ENCODE results near the gene SLC25A17. TPM values are rescaled to one million over a fixed set of nuclear protein-coding genes. Genes with fewer than 3 reads are reported as not detected.
"Not testable (repeated sequence)": the region's sequence is repeated elsewhere in the genome, so short reads cannot be mapped to it uniquely, and the experiment has no call there.

Gene SLC25A17
- total and polyA plus RNA-seq, 2 experiments from 2014 or later, result 12.7 to 18.1 TPM

DNA sequence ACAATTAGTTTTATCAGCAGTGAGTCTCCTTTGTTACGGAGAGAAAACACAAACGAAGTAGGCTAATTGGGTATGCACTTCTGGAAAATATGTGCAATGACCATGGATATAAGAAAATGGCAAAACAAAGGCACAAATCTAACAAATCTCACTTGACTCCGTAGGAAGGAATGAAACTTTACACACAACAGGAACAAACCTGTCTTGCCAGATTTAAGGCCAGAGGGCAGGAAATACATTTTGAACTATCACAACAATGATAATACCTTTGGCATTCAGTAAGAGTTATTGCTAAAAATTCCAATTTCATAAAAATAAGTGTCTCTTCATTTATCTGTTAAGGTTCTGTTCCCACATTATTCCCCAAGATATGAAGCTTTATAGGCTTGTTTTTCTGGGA is 36.6 kb downstream of the SLC25A17 start:
- peaks cover 9% of the 10 kb centered on the region for H3K27me3 ChIP-seq
- H3K4me3 ChIP-seq, result no peak overlapping the region
- TF ChIP-seq, protein P1, sequence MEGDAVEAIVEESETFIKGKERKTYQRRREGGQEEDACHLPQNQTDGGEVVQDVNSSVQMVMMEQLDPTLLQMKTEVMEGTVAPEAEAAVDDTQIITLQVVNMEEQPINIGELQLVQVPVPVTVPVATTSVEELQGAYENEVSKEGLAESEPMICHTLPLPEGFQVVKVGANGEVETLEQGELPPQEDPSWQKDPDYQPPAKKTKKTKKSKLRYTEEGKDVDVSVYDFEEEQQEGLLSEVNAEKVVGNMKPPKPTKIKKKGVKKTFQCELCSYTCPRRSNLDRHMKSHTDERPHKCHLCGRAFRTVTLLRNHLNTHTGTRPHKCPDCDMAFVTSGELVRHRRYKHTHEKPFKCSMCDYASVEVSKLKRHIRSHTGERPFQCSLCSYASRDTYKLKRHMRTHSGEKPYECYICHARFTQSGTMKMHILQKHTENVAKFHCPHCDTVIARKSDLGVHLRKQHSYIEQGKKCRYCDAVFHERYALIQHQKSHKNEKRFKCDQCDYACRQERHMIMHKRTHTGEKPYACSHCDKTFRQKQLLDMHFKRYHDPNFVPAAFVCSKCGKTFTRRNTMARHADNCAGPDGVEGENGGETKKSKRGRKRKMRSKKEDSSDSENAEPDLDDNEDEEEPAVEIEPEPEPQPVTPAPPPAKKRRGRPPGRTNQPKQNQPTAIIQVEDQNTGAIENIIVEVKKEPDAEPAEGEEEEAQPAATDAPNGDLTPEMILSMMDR (IDR thresholded peaks at IDR 0.05; ENCODE audit: low read depth, low read length), result no peak

DNA sequence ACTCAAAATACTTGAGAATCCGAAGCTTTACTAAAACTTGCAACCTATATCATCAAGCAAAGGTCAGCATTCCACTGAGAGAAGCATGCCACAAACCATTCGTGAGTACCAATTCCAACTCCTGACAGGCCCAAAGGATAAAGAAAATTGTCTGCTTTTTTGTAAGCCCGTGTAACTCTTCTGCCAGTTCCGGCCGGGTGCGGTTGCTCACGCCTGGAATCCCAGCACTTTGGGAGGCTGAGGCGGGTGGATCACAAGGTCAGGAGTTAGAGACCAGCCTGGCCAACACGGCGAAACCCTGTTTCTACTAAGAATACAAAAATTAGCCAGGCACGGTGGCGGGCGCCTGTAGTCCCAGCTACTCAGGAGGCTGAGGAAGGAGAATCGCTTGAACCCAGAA is 37.4 kb downstream of the SLC25A17 start:
- not testable (repeated sequence) for H3K27ac ChIP-seq; H3K36me3 ChIP-seq; DNase-seq (ENCODE audit: low read depth in 1 of 2, low spot score in 1 of 2)

More for the DNA sequence above, 36.6 kb downstream of the SLC25A17 start:
- no peaks in the 10 kb centered on the region for H3K4me1 ChIP-seq (ENCODE audit: low read depth)
- DNase-seq (ENCODE audit: low read depth in 1 of 2, low spot score in 1 of 2), result no peak
- no peak overlapping the region for H3K27ac ChIP-seq
- H3K36me3 ChIP-seq, result no peaks in the 10 kb centered on the region
- H3K9me3 ChIP-seq (ENCODE audit: low read depth), result no peaks in the 10 kb centered on the region

GRCh38 chr22:40769761-40770160 is 49.4 kb downstream of the SLC25A17 start:
- no peak overlapping the region for H3K4me3 ChIP-seq
- H3K36me3 ChIP-seq, result peaks cover 31% of the 10 kb centered on the region
- H3K27ac ChIP-seq, result no peak overlapping the region
- H3K9me3 ChIP-seq (ENCODE audit: low read depth), result no peaks in the 10 kb centered on the region
- TF ChIP-seq, protein P1 (IDR thresholded peaks at IDR 0.05; ENCODE audit: low read depth, low read length), result no peak
- no peaks in the 10 kb centered on the region for H3K27me3 ChIP-seq
- no peaks in the 10 kb centered on the region for H3K4me1 ChIP-seq (ENCODE audit: low read depth)
- DNase-seq (ENCODE audit: low read depth in 1 of 2, low spot score in 1 of 2), result no peak

More for the DNA sequence above, 37.4 kb downstream of the SLC25A17 start:
- not testable (repeated sequence) for H3K4me1 ChIP-seq (ENCODE audit: low read depth); H3K9me3 ChIP-seq (ENCODE audit: low read depth); H3K4me3 ChIP-seq
- H3K27me3 ChIP-seq, result peaks cover 15% of the 10 kb centered on the region

DNA sequence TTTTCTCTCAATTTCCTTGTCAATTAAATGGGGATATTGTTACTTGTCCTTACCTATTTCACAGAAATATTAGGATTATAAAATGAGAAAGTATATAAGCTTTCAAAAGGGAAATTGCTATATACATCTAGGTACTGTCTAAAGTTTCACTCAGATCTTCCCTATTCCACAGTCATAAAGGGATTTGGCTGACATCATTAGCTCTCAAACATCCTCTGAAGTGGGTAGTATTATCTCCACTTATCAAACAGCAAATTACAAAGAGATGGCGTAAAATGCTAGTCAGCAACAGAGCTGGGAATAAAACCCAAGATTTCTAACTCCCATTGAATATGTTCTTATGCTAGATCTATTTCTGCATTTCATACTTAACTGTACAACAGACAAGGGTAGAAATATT is 50.9 kb downstream of the SLC25A17 start:
- TF ChIP-seq, protein P1 (IDR thresholded peaks at IDR 0.05; ENCODE audit: low read depth, low read length), result no peak
- Histone ChIP-seq H3K4me1 (ENCODE audit: low read depth) (no peaks in the 10 kb centered on the region), H3K9me3 (ENCODE audit: low read depth) (no peaks in the 10 kb centered on the region)

GRCh38 chr22:40766956-40767355 is 52.2 kb downstream of the SLC25A17 start:
- H3K4me3 ChIP-seq, result no peak overlapping the region
- no peaks in the 10 kb centered on the region for H3K4me1 ChIP-seq (ENCODE audit: low read depth)
- DNase-seq (ENCODE audit: low read depth in 1 of 2, low spot score in 1 of 2), result no peak
- H3K27ac ChIP-seq, result no peak overlapping the region
- H3K9me3 ChIP-seq (ENCODE audit: low read depth), result no peaks in the 10 kb centered on the region
- H3K27me3 ChIP-seq, result no peaks in the 10 kb centered on the region
- TF ChIP-seq, protein P1 (IDR thresholded peaks at IDR 0.05; ENCODE audit: low read depth, low read length), result no peak
- H3K36me3 ChIP-seq, result peaks cover 13% of the 10 kb centered on the region

More for the DNA sequence above, 50.9 kb downstream of the SLC25A17 start:
- DNase-seq (ENCODE audit: low read depth in 1 of 2, low spot score in 1 of 2), result no peak
- Histone ChIP-seq H3K4me3 (no peak overlapping the region), H3K27ac (no peak overlapping the region), H3K36me3 (peaks cover 18% of the 10 kb centered on the region), H3K27me3 (no peaks in the 10 kb centered on the region)

- no peak for DNase-seq (ENCODE audit: low read depth in 1 of 2, low spot score in 1 of 2)
- Histone ChIP-seq H3K4me1 (ENCODE audit: low read depth) (no peaks in the 10 kb centered on the region), H3K27ac (no peak overlapping the region), H3K4me3 (no peak overlapping the region), H3K27me3 (no peaks in the 10 kb centered on the region), H3K9me3 (ENCODE audit: low read depth) (no peaks in the 10 kb centered on the region), H3K36me3 (peaks cover 4% of the 10 kb centered on the region)
- TF ChIP-seq, protein P1 (IDR thresholded peaks at IDR 0.05; ENCODE audit: low read depth, low read length), result no peak
Measured at GRCh38 chr22:40764763-40765441, 54.2 kb downstream of the SLC25A17 start.

All from cardiac muscle cell (in vitro differentiated cells and primary cell).